GM18873 (cell line): ENCODE results near the gene EGFL8.
A peak's percentile ranks its signal among the peaks of the same experiment; 100 is the strongest.

Source experiments
- ATAC-seq: cut with Tn5 transposase; IDR thresholded peaks from one replicate; pipeline ENCODE4 v1.9.1; 2021; ENCODE audit warnings: mild to moderate bottlenecking, moderate library complexity, moderate number of reproducible peaks; ENCODE audit not compliant: unreplicated experiment, low FRiP score

The EGFL8 gene

DNA sequence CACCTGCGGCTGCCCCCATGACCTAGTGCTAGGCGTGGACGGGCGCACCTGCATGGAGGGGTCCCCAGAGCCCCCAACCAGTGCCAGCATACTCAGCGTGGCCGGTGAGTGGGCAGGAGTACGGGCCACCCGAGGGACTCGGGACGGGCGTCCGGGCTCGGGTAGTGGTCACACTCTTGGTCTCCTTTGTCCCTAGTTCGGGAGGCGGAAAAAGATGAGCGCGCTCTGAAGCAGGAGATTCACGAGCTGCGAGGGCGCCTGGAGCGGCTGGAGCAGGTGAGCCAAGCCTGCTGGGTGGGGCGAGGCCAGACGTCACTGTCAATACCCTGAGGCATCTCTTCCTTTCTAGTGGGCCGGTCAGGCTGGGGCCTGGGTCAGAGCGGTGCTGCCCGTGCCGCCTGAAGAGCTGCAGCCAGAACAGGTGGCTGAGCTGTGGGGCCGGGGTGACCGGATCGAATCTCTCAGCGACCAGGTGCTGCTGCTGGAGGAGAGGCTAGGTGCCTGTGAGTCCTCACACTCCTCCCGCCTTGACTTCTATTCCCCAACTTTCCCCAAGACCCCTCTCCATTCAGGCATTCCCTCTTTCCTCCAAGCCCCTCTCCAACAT lies 2.9 kb downstream of the EGFL8 start:
- ATAC-seq, result no peak

DNA sequence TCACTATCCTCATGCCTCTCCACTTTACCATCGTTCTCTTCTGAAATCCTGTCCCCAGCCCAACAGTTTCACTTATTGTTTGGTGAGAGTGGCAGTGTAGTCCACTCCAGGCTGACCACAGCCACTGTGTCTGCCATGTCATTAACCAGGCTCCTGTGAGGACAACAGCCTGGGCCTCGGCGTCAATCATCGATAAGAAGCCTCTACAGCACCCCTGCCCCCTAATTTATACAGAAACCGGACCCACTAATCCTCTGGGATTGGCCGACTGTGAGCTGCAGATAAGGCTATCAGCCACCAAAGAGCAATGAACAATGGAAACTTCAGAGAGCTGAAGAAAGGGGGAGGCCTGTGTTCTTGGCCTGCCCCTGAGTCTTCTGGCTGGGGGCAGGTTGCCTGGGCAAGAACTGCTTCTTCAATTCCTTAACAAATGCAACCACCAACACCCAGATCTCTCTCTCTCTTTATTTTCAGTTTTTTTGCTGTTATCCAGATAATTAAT lies 3.4 kb downstream of the EGFL8 start:
- no peak for ATAC-seq

- ATAC-seq, result no peak
Measured at GRCh38 chr6:32168350-32168749, 4.0 kb downstream of the EGFL8 start.

DNA sequence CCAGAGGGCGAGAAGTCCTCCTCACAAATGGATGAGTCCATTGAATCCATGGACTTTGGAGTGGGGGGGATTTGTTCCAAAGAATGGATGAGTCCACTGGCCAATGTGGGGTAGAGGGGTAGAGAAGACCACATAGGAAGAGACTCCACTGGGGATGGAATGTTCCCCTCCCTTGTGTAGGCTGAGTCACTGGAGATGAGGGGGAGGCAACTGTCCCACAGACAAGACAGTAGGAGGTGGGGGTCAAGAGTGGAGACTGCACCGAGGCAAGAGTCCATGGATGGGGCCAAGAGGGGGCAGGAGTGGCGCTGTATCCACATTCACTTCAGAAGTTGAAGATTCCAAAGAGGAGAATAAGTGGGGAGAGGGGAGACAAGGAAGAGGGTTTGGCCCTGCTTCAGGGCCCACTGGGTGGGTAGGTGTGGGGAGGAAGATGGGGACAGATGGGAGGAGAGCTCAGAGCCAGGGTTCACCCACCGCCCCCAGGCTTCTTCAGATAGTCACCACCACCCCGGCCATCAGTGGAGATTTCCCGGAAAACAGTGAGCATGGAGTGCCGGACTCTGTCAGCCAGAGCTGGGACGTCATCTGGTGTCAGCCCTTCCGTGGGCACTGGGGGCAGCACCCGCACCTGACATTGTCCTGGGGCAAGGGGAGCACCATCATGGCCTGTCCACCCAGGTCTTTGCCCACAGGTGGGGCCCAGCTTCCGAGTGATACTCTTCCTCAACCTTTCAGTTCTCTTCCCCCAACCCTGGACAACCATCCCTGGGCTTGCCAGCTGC lies 4.6 kb downstream of the EGFL8 start:
- ATAC-seq, result no peak

DNA sequence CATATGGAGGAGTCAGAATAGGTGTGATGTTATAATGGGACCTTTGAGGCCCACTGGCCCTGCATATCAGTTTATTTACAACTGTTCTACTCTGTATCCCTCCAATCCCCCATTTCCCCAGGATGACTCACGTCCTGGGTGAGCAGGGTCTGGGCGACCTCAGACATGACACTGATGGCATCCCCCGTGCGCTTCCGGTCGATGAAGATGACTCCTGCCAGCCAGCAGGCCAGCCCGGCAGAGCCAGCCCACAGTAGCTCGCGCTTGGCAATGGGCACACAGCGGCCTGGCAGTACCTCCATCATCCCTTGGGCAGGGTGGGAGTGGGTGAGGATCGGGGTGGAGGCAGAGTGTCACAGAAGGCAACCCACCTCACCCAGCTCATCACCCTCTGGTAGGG lies 5.9 kb downstream of the EGFL8 start:
- no peak for ATAC-seq

DNA sequence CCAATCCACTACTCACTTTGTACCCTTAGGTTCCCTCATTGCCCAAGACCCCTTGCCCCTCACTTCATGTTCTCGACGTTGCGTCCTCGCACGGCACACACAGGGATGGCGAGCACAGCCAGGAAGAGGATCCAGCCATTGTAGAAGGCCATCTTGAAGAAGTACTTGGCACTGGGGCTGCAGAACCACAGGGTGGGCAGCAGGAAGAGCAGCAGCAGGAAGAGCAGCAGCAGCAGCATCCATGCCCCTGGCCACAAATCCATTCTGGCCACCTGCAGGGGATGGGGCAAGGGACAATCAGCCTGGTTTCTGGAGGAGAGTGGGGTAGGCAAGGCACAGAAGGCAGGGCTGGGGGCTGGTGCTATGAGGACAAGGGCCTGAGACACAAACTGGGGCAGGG lies 6.8 kb downstream of the EGFL8 start:
- ATAC-seq, result no peak

GRCh38 chr6:32173051-32173727 lies 8.8 kb downstream of the EGFL8 start:
- ATAC-seq, result no peak

DNA sequence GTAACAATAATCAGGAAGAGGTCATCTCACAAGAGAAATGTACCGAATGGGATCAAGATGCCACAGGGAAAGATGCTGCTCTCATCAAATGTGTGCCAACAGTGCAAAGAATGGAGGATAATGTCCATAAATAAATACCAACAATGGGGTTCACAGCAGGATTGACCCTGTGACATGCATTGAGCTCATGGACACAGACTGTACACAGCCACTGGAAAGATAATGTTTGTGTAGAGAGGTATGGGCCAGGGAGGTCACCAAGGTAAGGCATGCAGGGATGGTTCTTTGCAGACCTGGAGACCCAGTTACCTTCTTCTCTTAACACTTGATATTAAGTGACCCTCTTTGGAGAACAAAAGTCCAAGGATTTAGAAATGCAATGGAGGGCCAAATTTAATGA lies 10.0 kb downstream of the EGFL8 start:
- ATAC-seq, result no peak

- no peak for ATAC-seq
Measured at GRCh38 chr6:32175322-32175710, 10.9 kb downstream of the EGFL8 start.

- peak; percentile 29 for ATAC-seq
Measured at GRCh38 chr6:32175711-32176475, 11.5 kb downstream of the EGFL8 start, which contains the start of gene AGPAT1. Gene AGPAT1, minus strand, starts transcription at chr6:32176084. Its CDS starts 4,588 bp downstream, at chr6:32171496.

- ATAC-seq, result no peak
Measured at GRCh38 chr6:32176476-32177182, 12.2 kb downstream of the EGFL8 start.

- ATAC-seq, result no peak
Measured at GRCh38 chr6:32177183-32177787, 12.9 kb downstream of the EGFL8 start.

GRCh38 chr6:32177788-32178546 lies 13.6 kb downstream of the EGFL8 start, which contains the start of gene RNF5:
Gene RNF5, plus strand, starts transcription at chr6:32178405. Its CDS starts 107 bp downstream, at chr6:32178512.
- ATAC-seq, result peak; percentile 88

GRCh38 chr6:32178547-32179440 lies 14.4 kb downstream of the EGFL8 start:
- ATAC-seq, result no peak

DNA sequence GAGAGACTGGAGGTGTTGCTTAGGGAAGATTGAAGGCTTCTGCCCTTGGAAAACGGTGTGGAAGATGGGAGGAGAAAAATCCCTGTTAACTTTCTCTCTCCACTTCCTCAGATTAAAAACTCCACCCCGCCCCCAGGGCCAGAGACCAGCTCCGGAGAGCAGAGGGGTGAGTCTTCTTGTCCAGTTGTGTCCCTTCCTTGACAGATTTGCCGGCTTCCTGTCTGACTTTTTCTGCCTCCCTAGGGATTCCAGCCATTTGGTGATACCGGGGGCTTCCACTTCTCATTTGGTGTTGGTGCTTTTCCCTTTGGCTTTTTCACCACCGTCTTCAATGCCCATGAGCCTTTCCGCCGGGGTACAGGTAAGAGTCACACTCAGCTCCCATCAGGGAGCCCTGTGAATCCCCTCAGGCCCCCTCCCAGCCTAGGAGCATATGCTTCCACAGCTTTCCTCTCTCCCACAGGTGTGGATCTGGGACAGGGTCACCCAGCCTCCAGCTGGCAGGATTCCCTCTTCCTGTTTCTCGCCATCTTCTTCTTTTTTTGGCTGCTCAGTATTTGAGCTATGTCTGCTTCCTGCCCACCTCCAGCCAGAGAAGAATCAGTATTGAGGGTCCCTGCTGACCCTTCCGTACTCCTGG lies 15.5 kb downstream of the EGFL8 start:
- ATAC-seq, result no peak

GRCh38 chr6:32181148-32181702 lies 16.8 kb downstream of the EGFL8 start:
- ATAC-seq, result no peak

DNA sequence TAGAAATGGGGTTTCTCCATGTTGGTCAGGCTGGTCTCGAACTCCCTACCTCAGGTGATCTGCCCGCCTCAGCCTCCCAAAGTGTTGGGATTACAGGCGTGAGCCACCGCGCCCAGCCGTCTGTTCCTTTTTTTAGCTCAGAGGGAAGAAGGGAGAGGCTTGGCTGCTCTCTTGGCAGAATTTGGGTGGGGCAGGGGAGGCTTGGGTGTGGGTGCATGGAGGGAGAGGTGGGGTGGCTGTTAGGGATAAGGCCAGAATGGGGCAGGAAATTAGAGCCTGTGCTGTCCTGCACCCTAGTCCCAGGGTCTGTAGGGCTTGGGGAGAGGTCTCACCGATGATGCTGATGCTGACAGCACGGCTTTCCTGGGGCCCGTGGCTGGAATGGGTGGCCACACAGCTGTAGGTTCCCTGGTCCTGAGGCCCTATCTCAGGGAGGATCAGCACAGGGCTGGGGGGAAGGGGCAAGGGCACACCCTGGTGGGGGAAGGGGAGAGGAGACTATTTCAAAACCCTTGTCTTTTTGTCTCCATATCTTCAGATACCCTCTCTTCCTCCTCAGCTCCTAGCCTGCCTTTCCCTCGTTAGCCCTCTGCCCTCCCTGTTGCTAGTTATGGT lies 17.6 kb downstream of the EGFL8 start:
- ATAC-seq, result no peak
